GM12878 (cell line): ENCODE results near the gene GNPTG. TPM values are rescaled to one million over a fixed set of nuclear protein-coding genes. Genes with fewer than 3 reads are reported as not detected.

ENCODE experiments used
- ATF3 ChIP-seq: IDR thresholded peaks from 2 replicates; pipeline ENCODE4 v1.6.1; 2011; ENCODE audit warnings: low read depth, mild to moderate bottlenecking, low read length, moderate library complexity, borderline replicate concordance; ENCODE audit errors: extremely low read depth
- BMI1 ChIP-seq: fragments of 450-650 bp; IDR thresholded peaks from 2 replicates; pipeline ENCODE4 v1.6.1; 2016; ENCODE audit warnings: mild to moderate bottlenecking, moderate library complexity, borderline replicate concordance
- CHD2 ChIP-seq: IDR thresholded peaks from 2 replicates; pipeline ENCODE4 v1.6.1; 2011; ENCODE audit warnings: low read depth, low read length, improper control_type of control experiment, borderline replicate concordance
- DPF2 ChIP-seq: fragments of 450-650 bp; IDR thresholded peaks from 2 replicates; pipeline ENCODE4 v1.6.1; 2017; ENCODE audit warnings: mild to moderate bottlenecking
- E4F1 ChIP-seq: fragments of 450-650 bp; IDR thresholded peaks from 2 replicates; pipeline ENCODE4 v1.6.1; 2018; ENCODE audit warnings: borderline replicate concordance, mild to moderate bottlenecking; ENCODE audit not compliant: partially characterized antibody
- ETV6 ChIP-seq, 2 experiments: fragments of 450-650 bp in 1 of 2; IDR thresholded peaks in 1 of 2; conservative IDR thresholded peaks in 1 of 2; 2 replicates each; pipeline ENCODE4 v1.6.1; 2014; ENCODE audit warnings: antibody characterized with exemption in 1 of 2, borderline replicate concordance in 1 of 2, low read depth in 1 of 2, mild to moderate bottlenecking in 1 of 2, moderate library complexity in 1 of 2
- FOXK2 ChIP-seq: fragments of 450-650 bp; IDR thresholded peaks from 2 replicates; pipeline ENCODE4 v1.6.1; 2017; ENCODE audit warnings: mild to moderate bottlenecking, moderate library complexity
- HDGF ChIP-seq: fragments of 450-650 bp; IDR thresholded peaks from 2 replicates; pipeline ENCODE4 v1.6.1; 2016; ENCODE audit warnings: antibody characterized with exemption
- IRF3 ChIP-seq: fragments of 450-650 bp; IDR thresholded peaks from 2 replicates; pipeline ENCODE4 v1.6.1; 2014; ENCODE audit warnings: mild to moderate bottlenecking
- LARP7 ChIP-seq: fragments of 450-650 bp; IDR thresholded peaks from 2 replicates; pipeline ENCODE4 v1.6.1; 2017; ENCODE audit warnings: mild to moderate bottlenecking
- MYB ChIP-seq: fragments of 150-350 bp; IDR thresholded peaks from 2 replicates; pipeline ENCODE4 v1.6.1; 2014; ENCODE audit warnings: mild to moderate bottlenecking, low read depth, low read length, borderline replicate concordance
- NFYB ChIP-seq: IDR thresholded peaks from 2 replicates; pipeline ENCODE4 v1.6.1; 2011; ENCODE audit warnings: low read depth, mild to moderate bottlenecking, low read length, improper control_type of control experiment, moderate library complexity; ENCODE audit not compliant: insufficient read depth
- POLR2AphosphoS2 ChIP-seq: IDR thresholded peaks from 2 replicates; pipeline ENCODE4 v1.6.1; 2011; ENCODE audit warnings: low read depth, mild to moderate bottlenecking, low read length, improper control_type of control experiment, moderate library complexity
- SMAD5 ChIP-seq: IDR thresholded peaks from 2 replicates; pipeline ENCODE4 v1.6.1; 2016; ENCODE audit warnings: antibody characterized with exemption, low read depth
- ZBED1 ChIP-seq: IDR thresholded peaks from 2 replicates; pipeline ENCODE4 v1.6.1; 2016; ENCODE audit warnings: borderline replicate concordance
- ZBTB40 ChIP-seq: fragments of 450-650 bp; IDR thresholded peaks from 2 replicates; pipeline ENCODE4 v1.6.1; 2016; ENCODE audit warnings: mild to moderate bottlenecking, moderate library complexity, borderline replicate concordance
- ZNF217 ChIP-seq: fragments of 450-650 bp; IDR thresholded peaks from 2 replicates; pipeline ENCODE4 v1.6.1; 2017; ENCODE audit warnings: antibody characterized with exemption, mild to moderate bottlenecking
- ZSCAN29 ChIP-seq: fragments of 450-650 bp; IDR thresholded peaks from 2 replicates; pipeline ENCODE4 v1.6.1; 2017; ENCODE audit warnings: mild to moderate bottlenecking, moderate library complexity
- polyA plus RNA-seq, 11 experiments: library from polyadenylated mRNA; depleted of rRNA in 4 of 11; unstranded in 6 of 11; stranded (reverse) in 5 of 11; fragments of >200 nt; fragmentation: Nextera tagmentation in 4 of 11; fragmentation: Illumina TruSeq in 1 of 11; extraction: Ambion mirVana in 4 of 11; extraction: Trizol in 1 of 11; gene quantifications; 1 replicate in 1 of 11; 2 replicates in 10 of 11; pipeline versions ENCODE4 v1.2.1 to v1.2.3, GENCODE V29; 2011 to 2016; ENCODE audit warnings: inconsistent platforms in 2 of 11, missing spikeins in 2 of 11, low read depth in 1 of 11
- total RNA-seq, 4 experiments: library from RNA; depleted of rRNA in 3 of 4; stranded (reverse); fragments of >200 nt in 3 of 4; fragmentation: Illumina TruSeq in 1 of 4; extraction: Trizol in 1 of 4; gene quantifications; 2 replicates each; pipeline versions ENCODE4 v1.2.1 to v1.2.3, GENCODE V29; 2013 to 2021

GNPTG gene
- total and polyA plus RNA-seq, 10 of the 15 experiments (the other 5 are each of a cell fraction or from before 2014, with no cell fraction given): 0.80 to 32.6 (median 20.9) TPM

GRCh38 chr16:1308977-1309885 lies 42.5 kb upstream of the GNPTG start, which contains the start of gene UBE2I (continued):
- TF ChIP-seq E4F1 (peak; percentile 87), LARP7 (0 out of 2 replicates have a peak, but pooled peaks have one; percentile 49), BMI1 (no peak), DPF2 (no peak), ETV6 (conservative IDR thresholded peaks at IDR 0.05 in 1 of 2, IDR thresholded peaks at IDR 0.05 in 1 of 2; ENCODE audit: borderline replicate concordance in 1 of 2, low read depth in 1 of 2) (no peak), IRF3 (peak; percentile 95), ZSCAN29 (no peak), MYB (peak; percentile 71; the same call in 1 of the 2 replicates), ZBED1 (no peak), POLR2AphosphoS2 (no peak; the same call in 1 of the 2 replicates), NFYB (peak; percentile 86), ZBTB40 (peak; percentile 71; the same call in 1 of the 2 replicates), CHD2 (peak; percentile 82), ATF3 (no peak), HDGF (peak; percentile 77; the same call in 1 of the 2 replicates), SMAD5 (no peak), ZNF217 (no peak), FOXK2 (peak; percentile 17; the same call in 1 of the 2 replicates)
